Measurements from ENCODE around the gene AKAP6.

Gene AKAP6

DNA sequence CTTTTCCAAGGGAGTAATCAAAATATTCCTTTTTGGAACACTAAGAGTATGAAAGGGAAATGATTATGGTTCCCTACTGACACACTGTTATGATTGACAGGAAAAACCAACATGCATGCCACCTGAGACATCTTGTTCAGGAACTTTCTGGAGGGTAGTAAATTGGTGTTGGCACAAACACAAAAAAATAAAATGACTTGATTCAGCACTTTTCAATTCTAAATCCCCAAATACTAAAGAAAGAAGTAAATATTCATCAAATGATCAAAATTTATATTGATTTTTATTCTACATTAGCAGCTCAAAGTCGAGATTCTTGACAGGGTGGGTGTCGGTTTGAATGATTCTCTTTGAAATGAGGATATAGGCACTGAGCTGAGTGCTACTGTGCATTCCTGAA, 338.2 kb downstream of the AKAP6 start:
- no peak for DNase-seq (ENCODE audit: low read depth)
- TF ChIP-seq, protein P1, sequence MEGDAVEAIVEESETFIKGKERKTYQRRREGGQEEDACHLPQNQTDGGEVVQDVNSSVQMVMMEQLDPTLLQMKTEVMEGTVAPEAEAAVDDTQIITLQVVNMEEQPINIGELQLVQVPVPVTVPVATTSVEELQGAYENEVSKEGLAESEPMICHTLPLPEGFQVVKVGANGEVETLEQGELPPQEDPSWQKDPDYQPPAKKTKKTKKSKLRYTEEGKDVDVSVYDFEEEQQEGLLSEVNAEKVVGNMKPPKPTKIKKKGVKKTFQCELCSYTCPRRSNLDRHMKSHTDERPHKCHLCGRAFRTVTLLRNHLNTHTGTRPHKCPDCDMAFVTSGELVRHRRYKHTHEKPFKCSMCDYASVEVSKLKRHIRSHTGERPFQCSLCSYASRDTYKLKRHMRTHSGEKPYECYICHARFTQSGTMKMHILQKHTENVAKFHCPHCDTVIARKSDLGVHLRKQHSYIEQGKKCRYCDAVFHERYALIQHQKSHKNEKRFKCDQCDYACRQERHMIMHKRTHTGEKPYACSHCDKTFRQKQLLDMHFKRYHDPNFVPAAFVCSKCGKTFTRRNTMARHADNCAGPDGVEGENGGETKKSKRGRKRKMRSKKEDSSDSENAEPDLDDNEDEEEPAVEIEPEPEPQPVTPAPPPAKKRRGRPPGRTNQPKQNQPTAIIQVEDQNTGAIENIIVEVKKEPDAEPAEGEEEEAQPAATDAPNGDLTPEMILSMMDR (conservative IDR thresholded peaks at IDR 0.05; ENCODE audit: low read length), result no peak
- H3K4me3 ChIP-seq (ENCODE audit: low read length), result no peak overlapping the region

DNA sequence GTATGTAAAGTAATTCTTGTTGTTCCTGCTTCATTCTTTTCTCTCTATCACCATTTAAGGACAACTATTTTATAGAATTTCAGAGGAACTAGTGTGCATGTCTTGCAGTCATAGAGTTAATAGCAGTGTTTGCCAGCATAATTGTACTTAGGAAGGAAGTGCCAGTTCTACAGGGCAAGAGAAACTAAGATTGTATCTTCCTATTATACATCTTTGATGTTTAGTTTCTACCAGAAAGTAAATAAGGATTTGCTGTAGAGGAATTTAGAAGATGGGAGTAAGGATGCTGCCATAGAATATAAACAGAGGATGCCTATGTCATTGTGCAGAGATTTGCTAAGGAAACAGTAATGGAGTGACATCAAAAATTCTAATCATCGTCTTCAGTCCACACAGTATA, 338.7 kb downstream of the AKAP6 start:
- TF ChIP-seq, protein P1 (conservative IDR thresholded peaks at IDR 0.05; ENCODE audit: low read length), result no peak
- H3K4me3 ChIP-seq (ENCODE audit: low read length), result no peak overlapping the region
- DNase-seq (ENCODE audit: low read depth), result no peak

DNA sequence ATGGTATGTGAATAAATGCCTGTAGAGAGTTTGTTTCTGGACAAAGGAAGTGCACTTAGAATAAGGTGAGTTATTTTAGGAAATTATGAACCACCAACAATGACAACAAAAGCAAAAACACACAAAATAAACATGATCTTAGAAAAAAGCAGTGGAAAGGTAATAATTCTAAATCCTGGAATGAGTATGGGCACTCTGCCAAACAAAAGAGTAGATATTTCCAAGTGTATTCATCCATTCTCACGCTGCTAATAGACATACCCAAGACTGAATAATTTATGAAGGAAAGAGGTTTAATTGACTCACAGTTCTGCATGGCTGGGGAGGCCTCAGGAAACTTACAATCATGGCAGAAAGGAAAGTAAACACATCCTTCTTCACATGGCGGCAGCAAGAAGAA, 340.3 kb downstream of the AKAP6 start:
- H3K4me3 ChIP-seq (ENCODE audit: low read length), result no peak overlapping the region
- no peak for DNase-seq (ENCODE audit: low read depth)
- TF ChIP-seq, protein P1 (conservative IDR thresholded peaks at IDR 0.05; ENCODE audit: low read length), result no peak

DNA sequence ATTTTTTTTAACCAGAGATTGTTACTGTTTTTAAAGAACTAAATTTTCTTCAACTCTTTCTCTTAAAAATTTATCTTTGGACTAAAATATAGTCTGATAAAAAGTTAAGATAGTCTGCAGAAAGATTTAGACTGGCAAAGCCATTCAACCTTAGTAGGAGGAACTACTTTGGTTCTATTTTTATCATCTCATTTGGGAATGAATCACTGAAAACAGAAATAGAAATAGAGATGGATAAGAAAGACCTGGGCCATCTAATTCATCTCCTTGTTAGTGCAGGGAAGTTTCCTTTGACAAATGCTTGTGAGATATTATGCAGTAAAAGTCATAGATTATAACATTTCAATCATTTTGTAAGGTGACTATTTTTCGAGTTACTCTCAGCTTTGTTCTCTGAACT, 346.3 kb downstream of the AKAP6 start:
- TF ChIP-seq, protein P1 (conservative IDR thresholded peaks at IDR 0.05; ENCODE audit: low read length), result no peak
- DNase-seq (ENCODE audit: low read depth), result no peak
- no peak overlapping the region for H3K4me3 ChIP-seq (ENCODE audit: low read length)

DNA sequence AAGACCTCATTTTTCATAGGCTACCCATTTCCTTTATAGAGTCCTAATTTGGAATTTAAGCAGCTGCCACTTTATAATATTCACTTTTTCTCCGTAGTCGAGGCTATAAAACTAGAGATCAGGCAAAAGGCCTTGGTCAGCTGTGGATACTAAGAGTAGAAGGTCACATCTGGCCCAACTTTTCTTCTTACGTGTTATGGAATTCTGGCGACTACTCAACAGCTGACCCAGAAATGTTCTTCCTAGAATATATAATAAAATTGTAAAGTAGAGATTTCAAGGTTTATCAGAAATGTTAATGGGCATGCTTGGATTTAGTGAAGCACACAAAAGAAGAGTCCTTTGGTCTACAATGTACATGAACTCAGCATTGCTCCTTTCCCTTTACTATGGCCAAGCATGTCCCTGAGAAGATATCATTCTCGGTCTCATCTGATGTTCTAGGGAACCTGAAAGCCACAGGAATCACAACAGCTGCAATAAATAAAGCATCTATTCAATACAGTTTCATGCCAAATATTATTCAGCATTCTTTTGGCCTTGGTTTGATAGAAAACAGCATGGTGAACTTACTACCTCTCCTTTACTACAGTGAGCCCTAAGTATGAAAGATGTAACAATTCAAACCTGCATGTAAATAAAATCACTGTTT, 348.2 kb downstream of the AKAP6 start:
- TF ChIP-seq, protein P1 (conservative IDR thresholded peaks at IDR 0.05; ENCODE audit: low read length), result no peak
- no peak overlapping the region for H3K4me3 ChIP-seq (ENCODE audit: low read length)
- peak; percentile 20 for DNase-seq (ENCODE audit: low read depth)

DNA sequence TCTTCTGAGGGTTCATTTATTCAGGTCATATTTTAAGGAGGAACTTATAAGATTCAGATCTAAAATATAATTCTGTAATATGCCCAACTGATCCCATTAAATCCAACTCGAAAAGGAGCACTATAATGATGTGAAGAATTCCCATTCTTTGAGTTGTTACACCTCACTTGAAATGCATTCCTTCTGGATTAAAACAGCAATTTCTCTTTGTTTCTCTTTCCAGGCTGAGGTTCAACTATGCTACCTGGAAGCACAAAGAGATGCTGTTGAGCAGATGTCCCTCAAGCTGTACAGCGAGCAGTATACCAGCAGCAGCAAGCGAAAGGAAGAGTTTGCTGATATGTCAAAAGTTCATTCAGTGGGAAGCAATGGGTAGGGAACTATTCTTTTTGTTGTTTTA, 349.0 kb downstream of the AKAP6 start:
- TF ChIP-seq, protein P1 (conservative IDR thresholded peaks at IDR 0.05; ENCODE audit: low read length), result no peak

DNA sequence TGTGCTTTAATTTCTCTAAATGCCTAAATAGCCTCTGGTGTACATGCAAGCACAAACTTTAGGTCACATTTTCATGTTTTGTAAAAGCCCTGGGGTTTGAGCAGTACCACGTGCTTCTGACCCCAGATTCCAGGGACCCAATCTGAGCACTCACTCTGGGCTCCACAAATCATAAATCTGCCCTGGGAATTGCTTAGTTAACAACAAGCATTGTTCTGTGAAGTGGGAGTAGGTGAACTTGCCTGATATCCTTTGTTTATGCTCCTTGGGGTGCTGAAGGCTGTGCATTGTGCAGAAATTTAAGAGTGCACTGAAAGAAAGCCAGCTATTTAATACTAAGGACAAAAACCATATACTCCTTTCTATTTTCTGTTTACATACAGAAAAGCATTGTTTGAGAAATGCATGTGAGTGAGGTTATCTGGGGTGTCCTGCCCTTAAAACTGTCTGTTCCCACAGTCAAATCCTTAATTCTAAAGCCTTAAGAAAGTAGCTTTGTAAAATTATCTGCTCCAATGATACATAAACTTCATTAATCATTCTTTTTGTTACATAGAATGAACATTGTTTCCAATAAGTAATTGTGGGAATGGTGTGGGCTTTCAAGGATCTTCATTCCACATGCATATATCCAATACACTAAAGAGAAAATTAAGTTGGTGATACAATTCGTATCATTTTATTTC, 351.0 kb downstream of the AKAP6 start:
- H3K4me3 ChIP-seq (ENCODE audit: low read length), result no peak overlapping the region
- DNase-seq (ENCODE audit: low read depth), result no peak
- TF ChIP-seq, protein P1 (conservative IDR thresholded peaks at IDR 0.05; ENCODE audit: low read length), result no peak

More for the DNA sequence above, 349.0 kb downstream of the AKAP6 start:
- H3K4me3 ChIP-seq (ENCODE audit: low read length), result no peak overlapping the region
- DNase-seq (ENCODE audit: low read depth), result no peak
